ENCODE results near the gene ZBTB9. TPM values are rescaled to one million over a fixed set of nuclear protein-coding genes. Genes with fewer than 3 reads are reported as not detected.

Gene ZBTB9
- total RNA-seq, 4 donors from 2014 or later, result 4.1 to 5.9 (median 4.6) TPM

Small RNAs within 50 kb of the gene (microRNA-seq; reads per million reads assigned to microRNA genes)
- not detected for gene MIR5004

Small RNAs within 50 kb of the gene (small RNA-seq; reads per million reads assigned to genes)
- not detected for gene ZBTB9

Other genes starting within 250 kb of the ZBTB9 start
- 10 to 100 TPM; 30.2 to 79.4 (median 40.9) TPM for gene HSD17B8, start 249.9 kb upstream of the ZBTB9 start, total RNA-seq
- gene RING1, start 246.1 kb upstream of the ZBTB9 start, total RNA-seq, result 10 to 100 TPM; 20.3 to 40.2 (median 24.7) TPM
- 10 to 100 TPM; 45.5 to 64.8 (median 54.8) TPM for gene VPS52, start 182.7 kb upstream of the ZBTB9 start, total RNA-seq
- 1,000 to 10,000 TPM; 1,790 to 3,429 (median 2,432) TPM for gene RPS18, start 182.5 kb upstream of the ZBTB9 start, total RNA-seq
- gene B3GALT4, start 177.5 kb upstream of the ZBTB9 start, total RNA-seq, result 10 to 100 TPM; 10.5 to 19.8 (median 16.4) TPM
- gene WDR46, start 165.3 kb upstream of the ZBTB9 start, total RNA-seq, result 10 to 100 TPM; 25.8 to 63.9 (median 45.2) TPM
- gene PFDN6, start 165.0 kb upstream of the ZBTB9 start, total RNA-seq, result 10 to 100 TPM; 29.1 to 51.9 (median 35.6) TPM
- gene RGL2, start 155.6 kb upstream of the ZBTB9 start, total RNA-seq, result 10 to 100 TPM; 66.8 to 78.5 (median 71.3) TPM
- 100 to 1,000 TPM in 3 of 4 donors, 10 to 100 TPM in 1; 86.4 to 151 (median 132) TPM for gene TAPBP, start 140.5 kb upstream of the ZBTB9 start, total RNA-seq
- gene ZBTB22, start 136.8 kb upstream of the ZBTB9 start, total RNA-seq, result 10 to 100 TPM; 17.9 to 30.3 (median 26.3) TPM
- gene DAXX, start 131.6 kb upstream of the ZBTB9 start, total RNA-seq, result 10 to 100 TPM; 33.7 to 53.2 (median 38.9) TPM
- 1 to 10 TPM in 2 of 4 donors, under 1 TPM in 2; 0.13 to 4.3 (median 0.91) TPM for gene KIFC1, start 62.8 kb upstream of the ZBTB9 start, total RNA-seq
- gene PHF1, start 43.6 kb upstream of the ZBTB9 start, total RNA-seq, result 100 to 1,000 TPM in 1 of 4 donors, 10 to 100 TPM in 3; 75.3 to 109 (median 88.5) TPM
- gene CUTA, start 36.5 kb upstream of the ZBTB9 start, total RNA-seq, result 100 to 1,000 TPM; 165 to 296 (median 257) TPM
- gene SYNGAP1, start 34.5 kb upstream of the ZBTB9 start, total RNA-seq, result 10 to 100 TPM in 3 of 4 donors, 1 to 10 TPM in 1; 10.0 to 15.3 (median 12.2) TPM
- 1 to 10 TPM; 2.3 to 8.5 (median 4.6) TPM for gene BAK1, start 125.7 kb downstream of the ZBTB9 start, total RNA-seq
- 100 to 1,000 TPM in 2 of 4 donors, 10 to 100 TPM in 2; 77.8 to 145 (median 105) TPM for gene ITPR3, start 166.7 kb downstream of the ZBTB9 start, total RNA-seq

Measured in thyroid gland (tissue), 4 donors.